SH-SY5Y (cell line): ENCODE data around the gene SOS1.

ENCODE experiments used
- GATA2 ChIP-seq: IDR thresholded peaks from 2 replicates; pipeline ENCODE4 v1.6.1; 2011; ENCODE audit warnings: mild to moderate bottlenecking, low read depth, low read length
- GATA3 ChIP-seq: IDR thresholded peaks from 2 replicates; pipeline ENCODE4 v1.6.1; 2011; ENCODE audit warnings: low read depth, mild to moderate bottlenecking, low read length, moderate library complexity

DNA sequence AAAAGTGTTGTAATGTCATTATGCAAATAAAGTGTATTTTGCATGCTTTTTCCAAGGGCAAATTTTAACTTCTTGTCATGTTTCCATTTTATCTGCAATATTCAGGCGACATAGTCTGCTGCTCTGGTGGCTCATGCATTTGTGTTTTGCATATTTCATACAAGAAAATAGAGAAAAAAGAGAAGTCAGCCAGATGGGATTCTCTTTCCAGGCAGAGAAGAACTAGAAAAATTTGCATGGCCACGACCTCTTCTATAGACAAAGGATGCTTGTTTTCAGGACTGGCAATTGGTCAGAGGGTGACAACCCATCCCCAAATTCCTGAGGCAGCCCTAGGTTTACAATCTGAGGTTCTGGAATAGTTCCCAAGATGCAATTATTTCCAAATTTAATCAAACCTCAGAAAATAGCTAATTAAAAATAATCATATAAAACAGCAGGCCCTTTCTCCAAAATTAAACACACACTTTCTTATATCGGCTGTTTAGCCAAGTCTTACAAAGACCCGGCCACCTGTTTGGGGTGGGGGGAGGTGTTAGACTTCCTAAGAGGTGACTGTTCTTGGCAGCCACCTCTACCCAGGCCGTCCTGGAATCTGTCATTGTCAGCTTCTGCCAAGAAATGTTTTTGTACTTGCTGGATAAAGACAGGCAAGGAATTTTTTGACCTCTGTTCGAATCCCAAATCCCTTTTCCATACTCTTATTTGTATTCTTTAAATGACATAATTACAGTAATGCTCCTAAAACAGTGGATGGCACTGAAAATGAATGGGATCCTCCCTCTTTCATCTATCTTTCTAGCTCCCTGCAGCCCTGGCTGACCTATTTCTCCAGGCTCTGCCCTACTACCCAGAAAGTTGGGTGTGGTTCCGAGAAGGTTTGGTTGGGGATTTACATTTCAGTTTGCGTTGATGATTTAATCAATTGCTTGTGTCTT lies 20.8 kb upstream of the SOS1 start:
- no peak for TF ChIP-seq GATA2
- no peak for TF ChIP-seq GATA3
